Measurements from ENCODE around the gene APOL1. TPM values are rescaled to one million over a fixed set of nuclear protein-coding genes. Genes with fewer than 3 reads are reported as not detected.

Gene APOL1
- total and polyA plus RNA-seq, 9 of the 15 experiments (the other 6 are each of a cell fraction or from before 2014, with no cell fraction given): 2.5 to 9.7 (median 5.6) TPM

- TF ChIP-seq, protein P1, sequence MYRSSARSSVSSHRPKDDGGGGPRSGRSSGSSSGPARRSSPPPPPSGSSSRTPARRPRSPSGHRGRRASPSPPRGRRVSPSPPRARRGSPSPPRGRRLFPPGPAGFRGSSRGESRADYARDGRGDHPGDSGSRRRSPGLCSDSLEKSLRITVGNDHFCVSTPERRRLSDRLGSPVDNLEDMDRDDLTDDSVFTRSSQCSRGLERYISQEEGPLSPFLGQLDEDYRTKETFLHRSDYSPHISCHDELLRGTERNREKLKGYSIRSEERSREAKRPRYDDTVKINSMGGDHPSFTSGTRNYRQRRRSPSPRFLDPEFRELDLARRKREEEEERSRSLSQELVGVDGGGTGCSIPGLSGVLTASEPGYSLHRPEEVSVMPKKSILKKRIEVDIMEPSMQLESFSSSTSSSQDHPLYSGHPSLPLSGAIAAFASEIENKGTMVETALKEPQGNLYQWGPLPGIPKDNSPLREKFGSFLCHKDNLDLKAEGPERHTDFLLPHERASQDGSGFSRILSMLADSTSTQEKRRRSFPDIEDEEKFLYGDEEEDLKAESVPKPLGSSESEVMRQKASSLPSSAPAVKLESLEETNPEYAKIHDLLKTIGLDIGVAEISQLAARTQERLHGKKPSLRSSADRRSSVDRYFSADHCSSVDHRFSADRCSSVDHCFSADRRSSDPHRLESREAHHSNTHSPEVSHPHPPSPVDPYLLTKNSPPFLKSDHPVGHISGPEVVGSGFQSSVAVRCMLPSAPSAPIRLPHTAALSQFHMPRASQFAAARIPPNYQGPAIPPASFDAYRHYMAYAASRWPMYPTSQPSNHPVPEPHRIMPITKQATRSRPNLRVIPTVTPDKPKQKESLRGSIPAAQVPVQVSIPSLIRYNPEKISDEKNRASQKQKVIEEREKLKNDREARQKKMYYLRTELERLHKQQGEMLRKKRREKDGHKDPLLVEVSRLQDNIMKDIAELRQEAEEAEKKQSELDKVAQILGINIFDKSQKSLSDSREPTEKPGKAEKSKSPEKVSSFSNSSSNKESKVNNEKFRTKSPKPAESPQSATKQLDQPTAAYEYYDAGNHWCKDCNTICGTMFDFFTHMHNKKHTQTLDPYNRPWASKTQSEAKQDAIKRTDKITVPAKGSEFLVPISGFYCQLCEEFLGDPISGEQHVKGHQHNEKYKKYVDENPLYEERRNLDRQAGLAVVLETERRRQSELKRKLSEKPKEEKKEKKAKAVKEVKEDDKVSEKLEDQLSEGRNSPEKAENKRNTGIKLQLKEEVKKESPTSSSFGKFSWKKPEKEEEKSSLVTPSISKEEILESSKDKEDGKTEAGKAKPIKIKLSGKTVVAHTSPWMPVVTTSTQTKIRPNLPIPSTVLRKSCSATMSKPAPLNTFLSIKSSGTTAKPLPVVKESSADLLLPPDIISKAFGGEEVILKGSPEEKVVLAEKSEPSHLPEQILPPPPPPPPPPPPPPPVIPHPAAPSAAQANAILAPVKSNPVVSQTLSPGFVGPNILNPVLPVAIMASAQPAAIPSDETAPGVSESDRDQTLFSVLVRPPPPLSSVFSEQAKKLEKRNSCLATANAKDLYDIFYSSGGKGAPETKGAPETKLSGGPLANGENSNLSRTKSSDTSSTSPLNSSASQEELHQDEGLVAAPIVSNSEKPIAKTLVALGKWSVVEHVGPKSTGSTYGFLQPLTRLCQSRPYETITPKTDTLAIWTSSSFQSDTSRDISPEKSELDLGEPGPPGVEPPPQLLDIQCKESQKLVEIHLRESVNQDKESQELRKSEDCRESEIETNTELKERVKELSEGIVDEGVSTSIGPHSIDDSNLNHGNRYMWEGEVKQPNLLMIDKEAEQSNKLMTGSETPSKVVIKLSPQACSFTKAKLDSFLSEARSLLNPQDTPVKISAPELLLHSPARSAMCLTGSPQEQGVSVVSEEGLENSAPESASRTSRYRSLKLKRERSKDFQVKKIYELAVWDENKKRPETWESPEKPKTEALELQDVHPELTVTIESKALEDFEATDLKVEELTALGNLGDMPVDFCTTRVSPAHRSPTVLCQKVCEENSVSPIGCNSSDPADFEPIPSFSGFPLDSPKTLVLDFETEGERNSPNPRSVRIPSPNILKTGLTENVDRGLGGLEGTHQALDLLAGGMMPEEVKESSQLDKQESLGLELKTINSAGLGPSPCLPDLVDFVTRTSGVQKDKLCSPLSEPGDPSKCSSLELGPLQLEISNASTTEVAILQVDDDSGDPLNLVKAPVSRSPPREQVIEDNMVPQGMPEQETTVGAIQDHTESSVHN (IDR thresholded peaks at IDR 0.05; ENCODE audit: borderline replicate concordance in 1 of 2, low read depth in 1 of 2): no peak
- TF ChIP-seq TCF7 (IDR thresholded peaks at IDR 0.05; ENCODE audit: borderline replicate concordance): no peak
- no peak for TF ChIP-seq ZNF79 (CRISPR knock-in tag; IDR thresholded peaks at IDR 0.05; ENCODE audit: low read depth)
- TF ChIP-seq ZNF436 (CRISPR knock-in tag; IDR thresholded peaks at IDR 0.05): no peak
- no peak for TF ChIP-seq KDM1A (IDR thresholded peaks at IDR 0.05)
- no peak for TF ChIP-seq ZNF24 (IDR thresholded peaks at IDR 0.05)
- TF ChIP-seq GATAD2B (IDR thresholded peaks at IDR 0.05; ENCODE audit: borderline replicate concordance): no peak
- no peak for TF ChIP-seq RB1 (IDR thresholded peaks at IDR 0.05; ENCODE audit: low read depth)
Observed at GRCh38 chr22:36244522-36245391, 8.2 kb upstream of the APOL1 start (continued).

Measured in K562 (cell line).